ENCODE data around the gene ASPA.
"Not testable (repeated sequence)": the region's sequence is repeated elsewhere in the genome, so short reads cannot be mapped to it uniquely, and the experiment has no call there.

The ASPA gene

DNA sequence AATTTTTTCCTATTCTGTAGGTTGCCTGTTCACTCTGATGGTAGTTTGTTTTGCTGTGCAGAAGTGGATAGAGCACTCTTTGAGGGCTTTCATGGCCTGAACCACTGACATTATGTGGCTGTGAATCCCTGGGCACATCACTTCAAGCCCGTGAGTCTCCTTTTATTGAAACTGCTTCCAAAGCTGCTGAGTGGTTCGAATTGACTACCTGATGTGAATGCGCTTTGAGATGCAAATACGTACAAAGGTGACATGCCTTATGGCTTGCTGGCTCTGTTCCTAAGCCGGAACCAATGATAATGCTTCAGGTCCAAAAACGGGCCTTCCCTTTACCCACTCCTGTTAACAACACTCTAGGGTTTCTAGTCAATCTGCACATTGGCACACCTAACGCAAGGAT is 34.3 kb downstream of the ASPA start:
- no peak for DNase-seq

DNA sequence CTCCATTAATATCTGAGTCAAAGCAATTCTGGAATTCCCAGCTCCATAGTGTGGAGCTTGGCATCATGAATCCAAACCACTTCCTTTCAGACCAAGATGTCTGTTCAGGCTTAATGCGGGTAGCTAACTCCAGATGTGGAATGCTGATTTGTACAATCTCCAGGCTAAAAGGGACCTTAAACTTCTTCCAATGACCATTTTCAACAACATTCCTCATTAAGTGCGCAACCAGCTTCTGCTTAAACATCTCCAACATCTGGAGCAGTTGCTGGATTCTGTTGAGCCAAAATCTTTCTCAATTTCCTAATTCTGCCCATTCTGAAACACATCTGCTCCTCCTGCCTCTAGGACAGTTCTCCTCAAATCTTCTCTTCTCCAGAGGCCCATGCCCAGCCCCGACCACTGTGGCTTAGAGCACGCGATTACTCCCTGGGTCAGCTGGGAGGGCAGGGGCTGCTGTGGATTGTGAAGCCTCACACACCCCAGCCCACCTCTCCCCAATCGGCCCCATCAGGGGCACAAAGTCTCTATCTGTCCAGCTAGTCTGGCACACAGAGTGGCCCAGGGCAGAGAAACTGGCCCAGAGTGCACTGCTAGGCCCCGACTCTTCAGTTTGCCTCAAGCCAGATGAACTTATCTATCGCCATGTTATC is 36.2 kb downstream of the ASPA start:
- no peak for DNase-seq

DNA sequence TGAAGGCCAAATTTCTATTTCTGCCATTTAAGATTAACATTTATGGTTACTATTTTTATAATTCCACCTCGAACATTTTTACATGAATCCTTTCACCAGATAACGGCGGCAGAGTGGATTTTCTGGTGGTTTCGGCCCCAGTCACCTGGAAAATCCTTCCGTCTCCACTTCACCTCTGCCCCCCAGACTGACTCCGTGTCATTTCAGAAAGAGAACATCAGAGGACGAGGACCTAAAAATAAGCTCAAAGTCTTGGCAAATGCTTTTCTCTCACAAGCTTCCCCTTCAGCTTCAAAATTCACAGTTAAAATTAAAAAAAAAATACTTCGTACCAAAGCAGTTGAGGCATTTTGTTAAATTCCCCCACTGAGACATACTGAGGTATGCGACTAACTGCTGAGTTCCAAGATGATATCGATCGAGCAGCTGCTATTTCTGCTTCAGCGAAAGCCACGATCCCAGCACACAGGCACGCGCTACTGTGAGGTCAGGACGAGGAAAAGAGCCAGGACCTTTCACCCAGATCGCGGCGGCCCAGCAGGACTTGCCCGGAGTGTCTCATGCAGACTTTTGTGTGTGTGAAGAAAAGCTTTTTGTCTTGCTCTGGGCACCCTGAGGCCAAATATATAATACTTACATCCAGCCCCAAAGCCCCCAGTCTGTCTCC is 36.8 kb downstream of the ASPA start:
- DNase-seq: no peak

DNA sequence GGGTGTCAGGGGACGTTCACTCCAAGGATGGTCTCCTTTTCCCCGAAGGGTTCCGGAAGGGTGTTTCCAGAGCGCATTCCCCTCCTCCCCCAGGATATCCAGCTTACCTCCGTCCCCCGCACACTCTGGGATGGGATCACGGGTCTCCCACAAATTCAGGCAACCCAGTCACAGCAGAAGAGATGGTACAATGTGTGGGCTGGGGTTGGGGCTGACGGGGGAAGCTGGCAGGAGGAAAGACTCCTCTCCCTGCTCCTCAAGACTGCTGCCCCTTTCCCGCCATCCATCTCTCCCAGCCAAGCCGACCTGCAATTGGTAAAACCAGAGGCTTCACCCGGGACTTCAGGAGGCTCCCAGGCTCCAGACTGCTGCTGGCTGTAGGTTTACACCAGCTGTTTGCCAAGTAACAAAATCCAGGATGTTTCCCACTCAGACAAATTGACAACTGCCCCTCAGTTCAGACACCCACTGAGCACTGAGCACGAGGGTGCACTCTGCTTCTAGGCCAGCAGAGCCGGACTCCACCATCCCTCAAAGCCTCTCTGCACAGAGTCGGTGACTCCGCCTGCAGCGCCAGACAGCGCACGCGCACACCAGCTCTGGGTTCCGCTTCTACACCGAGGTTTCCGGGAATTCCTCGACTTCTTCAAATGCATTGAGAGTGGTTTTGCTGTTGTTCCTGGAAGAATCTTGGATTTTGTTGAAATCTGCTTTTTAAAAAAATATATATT is 37.7 kb downstream of the ASPA start:
- no peak for DNase-seq

DNA sequence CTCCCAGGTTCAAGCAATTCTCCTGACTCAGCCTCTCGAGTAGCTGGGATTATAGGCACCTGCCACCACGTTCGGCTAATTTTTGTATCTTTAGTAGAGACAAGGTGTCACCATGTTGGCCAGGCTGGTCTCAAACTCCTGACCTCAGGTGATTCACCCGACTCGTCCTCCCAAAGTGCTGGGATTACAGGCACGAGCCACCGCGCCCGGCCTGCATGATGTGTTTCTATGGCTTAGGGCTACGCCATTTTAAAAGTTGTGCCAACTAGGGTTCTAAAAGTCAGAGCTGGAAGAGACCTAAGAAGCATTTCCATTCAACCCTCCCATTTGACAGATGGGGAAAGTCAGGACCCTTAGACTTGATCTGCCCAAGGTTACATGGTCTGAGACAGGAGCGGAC is 38.4 kb downstream of the ASPA start:
- not testable (repeated sequence) for DNase-seq

DNA sequence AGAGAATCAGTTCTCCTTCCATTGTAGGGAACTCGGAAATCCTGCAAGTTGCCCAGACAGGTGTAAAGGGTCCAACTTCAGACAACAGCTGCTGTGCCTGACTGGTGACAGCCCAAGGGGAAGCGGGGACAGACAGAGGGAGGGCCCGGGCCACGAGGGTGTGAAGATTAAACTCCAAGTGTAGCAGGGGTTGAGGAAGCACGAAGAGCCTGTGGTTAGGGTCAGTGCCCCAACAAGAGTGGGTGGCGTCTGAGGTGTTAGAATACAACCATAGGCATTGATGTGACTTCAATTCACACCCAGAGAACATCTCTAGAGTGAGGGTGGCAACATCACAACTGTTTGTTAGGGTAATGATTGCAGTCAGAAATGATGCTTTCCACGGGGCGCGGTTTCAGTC is 39.1 kb downstream of the ASPA start:
- DNase-seq: no peak

DNA sequence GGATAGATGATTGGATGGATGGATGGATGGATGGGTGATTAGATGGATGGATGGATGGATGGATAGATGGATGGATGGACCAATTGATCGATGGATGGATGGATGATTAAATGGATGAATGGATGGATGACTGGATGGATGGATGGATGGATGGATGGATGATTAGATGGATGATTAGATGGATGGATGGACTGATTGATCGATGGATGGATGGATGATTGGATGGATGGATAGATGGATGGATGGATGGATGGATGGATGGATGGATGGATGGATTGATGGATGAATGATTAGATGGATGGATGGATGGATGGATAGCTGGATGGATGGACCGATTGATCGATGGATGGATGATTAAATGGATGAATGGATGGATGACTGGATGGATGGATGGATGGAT is 43.7 kb downstream of the ASPA start:
- not testable (repeated sequence) for DNase-seq

DNA sequence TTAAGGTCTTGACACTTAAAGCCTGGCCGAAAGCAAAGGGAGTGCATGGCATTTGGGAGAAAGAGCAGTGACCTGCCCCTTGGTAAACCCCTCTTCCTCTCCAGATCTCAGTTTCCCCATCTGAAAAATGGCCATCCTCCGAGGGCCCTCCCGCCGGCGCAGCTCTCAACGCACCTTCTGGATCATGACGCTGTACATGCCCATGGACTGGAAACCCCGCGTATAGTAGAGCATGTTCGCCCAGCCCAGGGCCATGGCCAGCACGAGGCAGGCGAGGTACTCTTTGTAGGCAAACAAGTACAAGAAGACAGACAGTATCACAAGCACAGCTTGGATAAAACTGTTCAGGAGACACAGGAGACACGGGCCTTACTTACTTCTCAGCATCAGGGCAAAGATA is 48.2 kb downstream of the ASPA start:
- no peak for DNase-seq

DNA sequence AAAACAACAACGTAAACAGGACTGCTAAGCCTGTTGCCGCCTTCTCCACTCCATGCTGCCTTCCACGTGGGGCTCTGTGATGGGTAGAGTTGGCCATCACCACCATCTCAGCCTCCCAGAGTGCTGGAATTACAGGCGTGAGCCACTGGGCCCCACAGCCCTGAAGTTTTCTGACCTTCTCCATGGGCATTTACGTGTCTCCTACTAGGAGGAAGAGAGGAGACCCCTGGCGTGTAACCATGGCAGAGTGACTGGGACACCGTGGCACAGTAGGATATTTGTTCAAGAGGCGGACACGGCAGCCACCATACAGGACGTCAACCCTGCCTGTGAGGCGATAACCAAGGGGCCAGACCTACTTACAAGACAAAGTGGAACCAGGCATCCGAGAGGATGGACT is 50.7 kb downstream of the ASPA start:
- no peak for DNase-seq

DNA sequence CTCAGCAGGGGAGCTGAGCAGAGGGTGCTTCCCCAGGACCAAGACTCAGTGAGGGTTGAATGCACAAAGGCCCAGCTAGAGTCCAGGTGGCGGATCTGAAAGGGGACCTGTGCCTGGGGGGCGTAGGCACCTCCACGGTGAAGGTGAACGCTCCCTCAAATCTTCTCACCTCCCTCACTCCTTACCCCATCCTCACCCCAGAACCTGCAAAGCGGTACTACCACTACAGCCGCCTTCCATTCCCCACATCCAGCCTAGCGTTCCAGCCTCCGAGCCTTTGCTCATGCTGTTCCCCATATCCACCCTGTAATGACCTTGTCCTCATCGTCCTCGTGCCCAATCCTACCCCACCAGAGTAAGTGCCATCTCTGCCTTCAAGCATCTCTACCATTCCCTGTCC is 51.2 kb downstream of the ASPA start:
- no peak for DNase-seq

DNA sequence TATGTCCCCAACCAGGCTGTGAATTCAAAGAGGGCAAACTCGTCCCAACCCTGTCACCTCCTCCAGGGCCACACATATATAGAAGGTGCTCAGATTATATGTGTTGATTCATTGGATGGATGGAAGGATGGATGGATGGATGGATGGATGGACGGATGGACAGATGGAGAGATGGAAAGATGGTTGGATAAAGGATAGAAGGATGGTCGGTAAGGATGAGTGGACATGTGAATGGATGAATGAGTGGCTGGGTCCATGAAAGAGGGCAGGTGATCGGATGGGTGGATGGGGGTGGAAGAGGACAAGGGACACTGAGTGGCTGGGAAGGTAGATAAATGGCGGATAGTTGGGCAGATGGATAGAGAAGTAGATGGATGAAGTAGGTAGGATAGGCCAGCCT is 51.7 kb downstream of the ASPA start:
- DNase-seq: no peak

DNA sequence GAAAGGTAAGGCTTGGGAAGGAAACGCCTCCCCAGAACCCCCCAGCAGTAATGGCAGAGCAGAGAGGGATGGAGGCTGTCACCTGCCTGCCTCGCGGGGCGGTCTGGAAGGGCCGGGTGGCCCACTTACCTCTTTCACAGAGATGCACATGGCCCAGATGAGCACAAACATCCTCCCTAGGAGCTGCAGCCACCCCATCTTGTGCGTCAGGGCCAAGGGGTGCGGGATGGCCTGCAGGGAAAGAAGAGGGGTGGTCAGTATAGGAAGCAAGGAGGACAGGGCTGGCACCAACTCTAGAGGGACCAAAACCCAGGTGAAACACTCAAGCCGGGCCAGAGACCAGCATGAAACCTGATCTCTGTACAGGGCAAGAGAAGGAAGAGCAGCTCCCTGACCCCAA is 52.1 kb downstream of the ASPA start:
- no peak for DNase-seq

DNA sequence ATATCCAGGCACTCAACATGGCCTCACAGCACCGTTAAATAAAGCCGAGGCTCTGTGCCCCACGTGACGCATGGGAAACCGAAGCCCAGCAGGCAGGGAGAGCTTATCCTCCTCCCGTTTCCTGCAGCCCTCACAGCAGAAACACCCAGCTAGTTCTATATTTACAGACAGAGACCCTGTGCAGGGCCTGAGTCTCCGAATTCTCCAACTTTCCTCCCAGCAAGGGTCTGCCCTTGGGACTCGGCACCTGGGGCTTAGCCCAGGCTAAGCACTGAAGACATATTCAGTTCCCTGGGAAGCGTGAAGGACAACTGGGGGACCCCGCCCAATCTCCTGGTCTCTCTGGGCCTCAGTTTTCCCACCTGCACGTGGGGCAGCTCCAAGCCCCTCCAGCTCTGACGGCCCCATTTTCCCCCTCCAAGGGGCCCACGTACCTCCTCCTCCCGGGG is 52.6 kb downstream of the ASPA start:
- DNase-seq: no peak

DNA sequence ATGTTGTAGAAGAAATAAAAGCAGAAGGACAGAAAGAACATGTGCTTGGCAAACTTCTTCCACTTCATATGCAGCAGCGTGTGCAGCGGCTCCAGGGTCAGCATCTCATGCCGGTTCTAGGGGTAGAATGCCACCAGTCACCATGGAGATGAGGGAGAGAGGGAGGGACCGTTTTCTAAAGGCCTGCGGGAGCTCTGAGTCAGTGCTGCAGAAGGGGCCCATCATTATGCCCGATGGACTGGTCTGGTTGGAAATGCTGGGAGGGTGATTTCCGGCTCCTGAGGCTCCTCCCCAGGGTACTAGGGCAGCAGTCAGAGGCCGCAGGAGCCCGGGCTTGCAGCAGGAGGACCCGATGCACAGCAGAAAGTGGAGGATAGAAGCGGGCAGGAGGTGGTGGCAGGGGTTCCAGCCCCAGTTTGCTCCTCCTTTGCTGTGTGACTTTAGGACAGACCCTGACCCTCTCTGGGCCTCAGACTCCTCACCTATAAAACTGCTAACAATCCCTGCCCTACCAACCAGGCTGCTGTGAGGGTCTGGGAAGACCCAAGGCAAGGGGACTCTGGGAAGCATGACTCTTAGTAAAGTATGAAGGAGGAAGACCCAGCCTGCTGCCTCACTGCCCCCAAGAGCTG is 53.2 kb downstream of the ASPA start:
- DNase-seq: no peak

DNA sequence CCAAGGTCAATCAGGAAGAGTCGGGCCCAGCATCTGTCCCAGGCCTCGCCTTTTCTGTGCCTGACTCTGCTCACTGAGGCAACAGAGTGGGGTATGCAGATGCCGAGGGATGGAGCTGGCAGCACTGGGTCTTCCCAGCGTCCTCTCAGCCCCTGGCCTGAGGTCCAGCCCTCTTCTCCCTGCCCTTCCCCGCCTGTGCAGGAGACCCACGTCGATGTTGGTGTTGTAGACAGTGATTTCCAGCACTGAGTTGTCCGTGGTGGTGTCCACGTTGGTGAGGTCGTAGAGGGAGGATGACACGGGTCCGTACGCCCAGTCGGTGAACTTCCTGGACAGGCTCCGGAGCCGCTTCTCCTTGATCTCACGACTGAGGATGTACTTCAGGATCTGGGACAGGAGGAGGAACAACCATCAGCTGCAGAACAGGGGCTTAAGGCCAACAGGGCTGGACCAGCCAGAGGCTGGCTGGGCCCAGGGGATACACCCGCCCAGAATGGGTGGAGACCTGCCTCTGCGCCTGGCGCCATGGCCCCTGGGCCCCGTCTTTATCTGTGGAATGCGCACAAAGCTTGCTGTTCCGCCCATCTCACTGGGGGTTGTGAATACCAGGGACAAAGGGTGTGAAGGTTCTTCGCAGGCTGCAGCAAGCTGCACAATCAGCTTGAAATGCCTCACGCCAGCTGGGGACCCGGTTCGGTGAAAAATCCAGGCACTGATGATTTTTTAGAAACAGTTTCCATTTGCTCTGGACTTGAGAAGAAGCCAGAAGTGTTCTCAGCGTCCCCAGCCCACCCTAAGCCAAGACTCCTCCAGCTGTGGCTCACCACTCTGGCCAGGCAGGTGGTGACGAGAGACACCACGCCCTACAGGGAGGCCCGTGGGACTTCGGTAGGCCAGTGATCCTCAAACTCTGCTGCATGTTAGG is 54.3 kb downstream of the ASPA start:
- no peak for DNase-seq

DNA sequence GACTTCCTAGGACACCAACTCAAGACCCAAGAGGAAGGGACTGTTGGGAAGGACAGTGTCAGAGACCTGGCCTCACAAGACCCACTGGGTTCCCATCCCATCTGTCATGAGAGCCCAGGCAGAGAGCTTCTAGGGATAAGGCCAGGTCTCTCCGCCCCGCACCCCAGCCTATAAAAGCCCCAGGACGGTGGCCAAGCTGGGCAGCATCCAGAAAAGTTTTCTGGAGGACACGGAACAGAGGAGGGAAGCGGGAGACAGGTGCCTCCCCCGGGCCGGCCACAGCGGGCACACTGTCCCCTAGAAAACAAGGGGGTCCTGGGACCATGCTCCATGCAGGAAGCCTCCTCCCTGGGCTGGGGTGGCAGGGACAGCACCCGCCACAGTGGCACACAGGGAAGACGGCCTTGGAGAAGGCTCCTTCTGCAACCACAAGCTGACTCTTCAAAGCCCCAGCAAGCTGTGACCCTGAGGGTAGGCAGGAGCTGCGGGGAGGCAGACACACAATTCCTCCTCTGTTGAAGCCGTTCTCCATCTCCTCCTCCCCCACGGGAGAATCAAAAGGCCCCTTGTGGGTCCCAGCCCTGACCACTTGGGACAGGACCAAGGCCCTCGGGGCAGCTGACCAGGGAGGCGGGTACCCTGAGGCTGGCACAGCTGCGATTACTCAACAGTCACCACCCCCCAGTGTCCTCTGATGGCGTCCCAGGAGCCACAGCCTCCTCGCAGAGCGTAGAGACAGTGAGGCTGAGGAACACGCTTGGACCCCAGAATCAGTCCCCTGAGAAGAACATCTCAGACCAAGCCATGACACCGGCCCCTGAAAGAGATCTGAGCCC is 55.7 kb downstream of the ASPA start:
- DNase-seq: no peak

DNA sequence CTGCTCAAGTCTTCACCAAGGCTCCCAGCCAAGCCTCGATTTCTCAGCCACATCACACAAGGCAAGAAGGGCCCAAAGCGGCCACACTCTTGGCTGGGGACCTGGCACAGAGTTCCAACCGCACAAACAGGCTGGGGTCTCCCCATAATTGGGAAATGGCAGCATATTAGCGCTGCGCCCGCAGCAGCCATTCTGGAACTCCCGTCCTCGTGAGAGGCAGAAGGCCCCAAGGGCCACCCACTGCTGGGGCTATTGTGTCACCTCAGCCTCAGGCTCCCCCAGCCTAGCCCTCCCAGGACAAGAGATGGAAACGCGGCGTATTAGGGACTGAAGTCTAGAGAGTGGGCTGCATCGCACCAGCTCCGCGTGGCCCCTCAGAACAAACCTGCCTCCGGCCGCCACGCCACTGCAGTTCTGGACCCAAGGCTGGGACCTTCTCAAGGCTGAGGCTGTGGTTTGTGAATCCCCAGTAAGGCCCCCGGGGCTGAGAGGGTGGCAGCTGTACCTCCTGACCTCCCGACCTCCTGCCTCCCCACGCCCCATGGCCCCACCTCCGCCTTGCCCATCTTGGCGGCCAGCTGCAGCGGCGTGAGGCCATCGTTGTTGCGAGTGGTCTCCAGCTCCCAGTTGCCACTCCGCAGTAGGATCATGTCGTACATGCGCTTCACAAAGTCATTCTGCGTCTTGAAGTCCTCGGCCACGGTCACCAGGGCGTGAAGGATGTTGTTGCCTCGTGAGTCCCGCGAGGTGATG is 56.5 kb downstream of the ASPA start:
- DNase-seq: no peak

DNA sequence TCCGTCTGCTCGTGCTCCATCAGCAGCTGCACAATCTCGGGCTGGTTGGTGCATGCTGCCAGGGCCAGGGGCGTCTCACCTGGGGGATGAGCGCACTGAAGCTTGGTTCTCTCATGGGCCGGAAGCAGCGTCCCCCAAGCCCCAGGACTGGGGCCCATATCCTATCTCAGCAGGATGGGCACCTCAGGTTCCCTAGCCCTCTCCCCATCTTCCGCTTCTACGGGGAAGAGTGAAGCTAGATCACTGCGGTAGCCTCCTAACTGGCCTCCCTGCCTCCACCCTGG is 57.0 kb downstream of the ASPA start:
- no peak for DNase-seq

DNA sequence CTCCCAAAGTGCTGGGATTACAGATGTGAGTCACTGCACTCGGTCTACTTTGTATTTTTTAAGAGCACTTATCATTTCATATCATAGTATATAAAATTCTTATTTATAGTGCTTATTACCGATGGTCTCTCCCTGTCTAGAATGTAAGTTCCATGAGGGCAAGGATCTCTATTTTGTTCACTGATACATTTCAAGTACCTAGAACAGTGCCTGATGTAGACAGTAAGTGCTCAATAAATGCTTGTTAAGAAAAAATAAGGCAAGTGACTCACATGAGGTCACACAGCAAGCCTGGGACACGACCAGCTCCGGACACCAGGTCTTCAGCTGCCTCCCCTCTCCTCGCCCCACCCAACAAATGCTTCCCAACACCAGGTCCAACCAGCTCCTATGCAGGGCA is 58.0 kb downstream of the ASPA start:
- DNase-seq: no peak

DNA sequence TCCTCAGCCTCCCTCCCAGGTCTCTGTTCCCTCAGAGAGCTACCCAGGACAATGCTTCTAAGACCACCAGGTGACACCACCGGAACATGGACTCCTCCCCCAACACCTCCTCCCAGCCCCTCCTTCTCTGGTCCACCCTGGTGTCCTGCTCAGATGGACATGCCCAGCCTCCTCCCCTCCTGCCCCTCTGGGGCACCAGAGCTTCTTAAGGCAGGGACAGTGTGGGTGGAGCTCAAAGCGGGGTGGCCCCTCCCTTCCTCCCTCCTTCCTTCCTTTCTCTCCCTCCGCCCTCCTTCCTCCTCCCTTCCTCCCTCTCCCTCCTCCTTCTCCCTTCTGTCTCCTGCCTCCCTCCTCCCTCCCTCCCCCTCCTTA is 59.1 kb downstream of the ASPA start:
- DNase-seq: no peak

DNA sequence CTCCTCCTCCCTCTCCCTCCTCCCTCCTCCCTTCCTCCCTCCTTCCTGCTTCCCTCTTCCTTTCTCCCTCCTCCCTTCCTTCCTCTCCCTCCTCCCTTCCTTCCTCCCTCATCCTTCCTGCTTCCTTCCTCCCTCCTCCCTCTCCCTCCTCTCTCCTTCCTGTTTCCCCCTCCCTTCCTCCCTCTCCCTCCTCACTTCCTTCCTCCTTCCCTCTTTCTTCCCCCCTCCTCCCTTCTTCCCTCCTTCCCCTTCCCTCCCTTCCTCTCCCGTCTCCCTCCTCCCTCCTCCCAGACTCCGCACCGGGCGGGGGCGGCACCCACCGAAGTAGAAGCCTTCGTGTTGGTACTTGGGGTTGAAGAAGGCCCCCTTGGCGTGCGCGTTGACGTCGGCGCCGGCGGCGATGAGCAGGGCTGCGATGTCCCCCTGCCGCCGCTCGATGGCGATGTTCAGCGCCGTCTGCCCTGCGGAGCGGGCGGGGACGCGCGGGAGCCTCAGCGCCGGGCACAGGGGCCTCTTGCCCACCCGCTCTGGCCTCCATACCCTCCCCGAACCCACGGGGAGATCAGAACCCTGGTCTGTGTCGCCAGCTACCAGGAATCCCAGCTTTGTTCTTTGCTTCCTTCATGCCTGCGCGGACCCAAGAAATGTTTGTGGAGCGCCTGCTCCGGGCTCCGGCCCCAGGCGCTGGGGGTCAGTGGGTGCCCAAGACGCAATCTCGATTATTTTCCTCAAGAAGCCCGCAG is 59.6 kb downstream of the ASPA start:
- DNase-seq: peak; percentile 21
